ENCODE results near the gene OTX1. TPM values are rescaled to one million over a fixed set of nuclear protein-coding genes. Genes with fewer than 3 reads are reported as not detected.

OTX1 gene
- total and polyA plus RNA-seq, 2 of the 4 experiments (the other 2 are of a cell fraction), result 0.03 TPM; not detected in 1

- ATAC-seq (ENCODE audit: low read depth) (no peak), DNase-seq (no peak)
- H2BK20ac ChIP-seq (ENCODE audit: low read depth, low read length), result no peak overlapping the region
- H3K4me2 ChIP-seq (ENCODE audit: low read depth, low read length), result no peak overlapping the region
- no peak overlapping the region for H2AK9ac ChIP-seq (replicated peaks; ENCODE audit: low read depth, low read length, poor library complexity)
- BruUV-seq (replicated peaks), result no TSS peak
- no peak overlapping the region for H2AFZ ChIP-seq (replicated peaks; ENCODE audit: low read length, poor library complexity)
- 71% methylated on average over 12 of the region's 42 CpGs; no CpG with 5 or more reads in 1 of the 2 experiments for WGBS, 2 experiments (ENCODE audit: extremely low coverage in 2 of 2, insufficient read length in 1 of 2)
- no peak overlapping the region for H3K56ac ChIP-seq (ENCODE audit: extremely low read depth, insufficient read depth, low read length)
- H3K27me3 ChIP-seq (ENCODE audit: control insufficient read depth, insufficient read depth, low read length), result peaks cover 90% of the 10 kb centered on the region
- no peak overlapping the region for H3K27ac ChIP-seq (ENCODE audit: insufficient read depth, low read length)
- H3K79me1 ChIP-seq (ENCODE audit: low read depth in 1 of 2, low read length in 2 of 2), result no peaks in the 10 kb centered on the region
- TF ChIP-seq RFX5 (IDR thresholded peaks at IDR 0.05; ENCODE audit: low read depth, low read length), result no peak
- no peak for TF ChIP-seq SMC3 (IDR thresholded peaks at IDR 0.05; ENCODE audit: low read depth, low read length)
- TF ChIP-seq MAZ (IDR thresholded peaks at IDR 0.05; ENCODE audit: borderline replicate concordance, low read depth, low read length), result no peak
- TF ChIP-seq POLR2A (IDR thresholded peaks at IDR 0.05; ENCODE audit: low read depth, low read length), result no peak
- TF ChIP-seq CHD1 (IDR thresholded peaks at IDR 0.05; ENCODE audit: low read depth, low read length), result no peak
- no peak for TF ChIP-seq RCOR1 (IDR thresholded peaks at IDR 0.05; ENCODE audit: insufficient replicate concordance, low read length)
- no peak for TF ChIP-seq BHLHE40 (IDR thresholded peaks at IDR 0.05; ENCODE audit: low read depth, low read length)
- TF ChIP-seq ELK1 (IDR thresholded peaks at IDR 0.05; ENCODE audit: borderline replicate concordance, low read depth, low read length), result no peak
- TF ChIP-seq RAD21 (IDR thresholded peaks at IDR 0.05; ENCODE audit: low read length), result no peak
- no peak for TF ChIP-seq CEBPB (IDR thresholded peaks at IDR 0.05; ENCODE audit: low read depth, low read length)
- no peak for TF ChIP-seq USF2 (IDR thresholded peaks at IDR 0.05; ENCODE audit: low read depth, low read length)
- TF ChIP-seq FOS (IDR thresholded peaks at IDR 0.05; ENCODE audit: low read depth, low read length), result no peak
- no peak for TF ChIP-seq CTCF (conservative IDR thresholded peaks at IDR 0.05; ENCODE audit: low read depth, low read length)
- no peak for TF ChIP-seq MXI1 (IDR thresholded peaks at IDR 0.05; ENCODE audit: borderline replicate concordance, low read depth, low read length)
- TF ChIP-seq NFE2L2 (IDR thresholded peaks at IDR 0.05; ENCODE audit: low read depth, low read length), result no peak
- no peak for TF ChIP-seq MAFK (IDR thresholded peaks at IDR 0.05; ENCODE audit: low read depth, low read length)
- H3K18ac ChIP-seq (ENCODE audit: low read depth, low read length), result no peak overlapping the region
- H4K8ac ChIP-seq (ENCODE audit: low read depth in 2 of 2, low read length in 2 of 2), result no peak overlapping the region
- H3K36me3 ChIP-seq (ENCODE audit: control insufficient read depth, insufficient read depth, low read length), result peaks cover 4% of the 10 kb centered on the region; the same call in 1 of the 2 replicates
- peaks cover 3% of the 10 kb centered on the region; the same call in 1 of the 2 replicates for H3K9me1 ChIP-seq (ENCODE audit: insufficient read depth, low read length)
- H3K4me3 ChIP-seq (ENCODE audit: insufficient read depth, low read depth, low read length), result no peak overlapping the region
- ChIA-PET CTCF (no interaction called here), POLR2A (ENCODE audit: unreplicated experiment) (no interaction called here)
- no peak overlapping the region for H3K14ac ChIP-seq (replicated peaks; ENCODE audit: low read depth, low read length)
- H3K4ac ChIP-seq (ENCODE audit: low read depth, low read length), result no peak overlapping the region
- no peak overlapping the region for H4K5ac ChIP-seq (ENCODE audit: low read depth, low read length)
- no peak overlapping the region for H4K91ac ChIP-seq (ENCODE audit: insufficient read depth, low read depth, low read length)
- no peak overlapping the region for H3K9ac ChIP-seq (ENCODE audit: low read depth, low read length)
- H2AK5ac ChIP-seq (ENCODE audit: low read depth, low read length), result no peak overlapping the region
- intact Hi-C loops (cut with micrococcal nuclease) (no loop called here), dilution Hi-C loops (cut with HindIII; ENCODE audit: low sequenced_read_pairs, unreplicated experiment) (no loop called here), in situ Hi-C loops (cut with MboI; ENCODE audit: low sequenced_read_pairs) (no loop called here)
- no peak overlapping the region for H2BK5ac ChIP-seq (ENCODE audit: low read depth, low read length, poor library complexity, severe bottlenecking)
- H3K23ac ChIP-seq (ENCODE audit: low read depth, low read length), result no peak overlapping the region
- H3K9me3 ChIP-seq (ENCODE audit: control insufficient read depth, insufficient read depth, low read length), result peaks cover 43% of the 10 kb centered on the region
- H4K20me1 ChIP-seq (ENCODE audit: insufficient read depth, low read length), result peaks cover 13% of the 10 kb centered on the region; the same call in 1 of the 2 replicates
- peaks cover 7% of the 10 kb centered on the region for H3K4me1 ChIP-seq (ENCODE audit: control insufficient read depth, insufficient read depth, low read length)
- no peak overlapping the region for H2BK120ac ChIP-seq (ENCODE audit: low read depth, low read length)
- H2BK15ac ChIP-seq (ENCODE audit: low read depth, low read length), result no peak overlapping the region
Measured at GRCh38 chr2:63051795-63052333, 1.2 kb downstream of the OTX1 start.

Measured in IMR-90 (cell line).